A673 (cell line): ENCODE measurements around the gene TRAK1.

Experiments used
- EZH2 ChIP-seq: fragments of 200-600 bp; sonication (generic); IDR thresholded peaks from 2 replicates; pipeline ENCODE4 v1.6.1; 2017; ENCODE audit warnings: borderline replicate concordance, low read depth, mild to moderate bottlenecking, mixed read lengths, antibody characterized with exemption, low read length; ENCODE audit not compliant: poor library complexity, severe bottlenecking
- TF ChIP-seq, protein P1 (sequence below): fragments of 300-800, 200-600 bp; sonication (generic); conservative IDR thresholded peaks from 2 replicates; pipeline ENCODE4 v1.5.1; 2017; ENCODE audit warnings: low read depth, mild to moderate bottlenecking, antibody characterized with exemption, low read length, moderate library complexity, mixed read lengths

DNA sequence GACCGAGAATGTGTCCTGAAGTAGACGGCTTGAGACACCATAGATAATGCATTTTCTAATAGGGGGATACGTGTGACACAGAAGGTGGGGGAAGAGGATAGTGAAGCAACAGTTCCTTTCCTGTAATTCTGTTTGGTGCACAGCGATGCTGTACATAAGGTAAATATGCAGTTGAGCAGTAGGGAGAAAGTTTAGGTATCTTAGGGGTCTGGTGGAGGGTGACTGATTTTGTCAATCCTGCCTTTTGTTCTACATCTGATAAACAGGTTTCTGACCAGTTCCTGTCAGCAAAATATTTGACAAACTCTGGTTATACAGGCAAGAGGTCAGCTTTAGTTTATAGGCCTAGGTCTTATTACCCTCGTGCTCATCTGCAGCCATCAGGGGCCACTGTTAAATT is 71.3 kb downstream of the TRAK1 start:
- TF ChIP-seq, protein P1, sequence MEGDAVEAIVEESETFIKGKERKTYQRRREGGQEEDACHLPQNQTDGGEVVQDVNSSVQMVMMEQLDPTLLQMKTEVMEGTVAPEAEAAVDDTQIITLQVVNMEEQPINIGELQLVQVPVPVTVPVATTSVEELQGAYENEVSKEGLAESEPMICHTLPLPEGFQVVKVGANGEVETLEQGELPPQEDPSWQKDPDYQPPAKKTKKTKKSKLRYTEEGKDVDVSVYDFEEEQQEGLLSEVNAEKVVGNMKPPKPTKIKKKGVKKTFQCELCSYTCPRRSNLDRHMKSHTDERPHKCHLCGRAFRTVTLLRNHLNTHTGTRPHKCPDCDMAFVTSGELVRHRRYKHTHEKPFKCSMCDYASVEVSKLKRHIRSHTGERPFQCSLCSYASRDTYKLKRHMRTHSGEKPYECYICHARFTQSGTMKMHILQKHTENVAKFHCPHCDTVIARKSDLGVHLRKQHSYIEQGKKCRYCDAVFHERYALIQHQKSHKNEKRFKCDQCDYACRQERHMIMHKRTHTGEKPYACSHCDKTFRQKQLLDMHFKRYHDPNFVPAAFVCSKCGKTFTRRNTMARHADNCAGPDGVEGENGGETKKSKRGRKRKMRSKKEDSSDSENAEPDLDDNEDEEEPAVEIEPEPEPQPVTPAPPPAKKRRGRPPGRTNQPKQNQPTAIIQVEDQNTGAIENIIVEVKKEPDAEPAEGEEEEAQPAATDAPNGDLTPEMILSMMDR = no peak
- no peak for TF ChIP-seq EZH2
